Measurements from ENCODE around the gene C1orf159.

GRCh38 chr1:1122078-1122811, 6.4 kb upstream of the C1orf159 start:
- TF ChIP-seq CTCF (IDR thresholded peaks at IDR 0.05) (peak; percentile 80 to 96 (median 82)), POLR2A (IDR thresholded peaks at IDR 0.05) (no peak)
